Measurements from ENCODE around the gene ENOX1. TPM values are rescaled to one million over a fixed set of nuclear protein-coding genes. Genes with fewer than 3 reads are reported as not detected.

Gene ENOX1
- total RNA-seq, 6 experiments from 2014 or later = 0.50 to 3.2 (median 0.64) TPM

DNA sequence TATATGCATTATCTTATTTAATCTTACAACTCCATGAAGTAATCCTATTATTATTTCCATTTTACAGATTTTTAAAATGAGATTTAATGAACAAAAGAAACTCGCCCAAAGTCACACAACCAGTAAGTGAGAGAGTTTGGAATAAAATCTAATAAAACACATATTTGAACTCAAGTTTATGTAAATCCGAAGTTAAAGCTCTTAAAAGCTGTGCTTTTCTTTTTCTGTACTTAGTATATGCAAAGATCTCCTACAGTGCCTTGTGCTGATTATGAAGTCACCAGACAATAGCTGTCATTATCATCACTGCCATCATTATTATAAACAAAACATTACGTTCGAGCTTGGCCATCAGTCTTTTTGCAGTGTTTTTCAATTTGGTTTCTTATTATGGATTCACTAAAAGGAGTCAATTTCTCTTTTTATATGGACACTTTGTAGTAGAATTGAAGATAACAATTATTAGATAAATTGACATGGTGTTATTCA is 29.7 kb upstream of the ENOX1 start:
- TF ChIP-seq, protein P1, sequence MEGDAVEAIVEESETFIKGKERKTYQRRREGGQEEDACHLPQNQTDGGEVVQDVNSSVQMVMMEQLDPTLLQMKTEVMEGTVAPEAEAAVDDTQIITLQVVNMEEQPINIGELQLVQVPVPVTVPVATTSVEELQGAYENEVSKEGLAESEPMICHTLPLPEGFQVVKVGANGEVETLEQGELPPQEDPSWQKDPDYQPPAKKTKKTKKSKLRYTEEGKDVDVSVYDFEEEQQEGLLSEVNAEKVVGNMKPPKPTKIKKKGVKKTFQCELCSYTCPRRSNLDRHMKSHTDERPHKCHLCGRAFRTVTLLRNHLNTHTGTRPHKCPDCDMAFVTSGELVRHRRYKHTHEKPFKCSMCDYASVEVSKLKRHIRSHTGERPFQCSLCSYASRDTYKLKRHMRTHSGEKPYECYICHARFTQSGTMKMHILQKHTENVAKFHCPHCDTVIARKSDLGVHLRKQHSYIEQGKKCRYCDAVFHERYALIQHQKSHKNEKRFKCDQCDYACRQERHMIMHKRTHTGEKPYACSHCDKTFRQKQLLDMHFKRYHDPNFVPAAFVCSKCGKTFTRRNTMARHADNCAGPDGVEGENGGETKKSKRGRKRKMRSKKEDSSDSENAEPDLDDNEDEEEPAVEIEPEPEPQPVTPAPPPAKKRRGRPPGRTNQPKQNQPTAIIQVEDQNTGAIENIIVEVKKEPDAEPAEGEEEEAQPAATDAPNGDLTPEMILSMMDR (IDR thresholded peaks at IDR 0.05) = no peak
- Mint-ChIP-seq H3K9me3 (no peaks in the 10 kb centered on the region), H3K27ac (peak overlapping the region; percentile 41; the same call in 1 of the 2 replicates), H3K36me3 (ENCODE audit: low read depth) (peaks cover 6% of the 10 kb centered on the region), H3K4me1 (ENCODE audit: low read depth) (peaks cover 42% of the 10 kb centered on the region), H3K27me3 (ENCODE audit: insufficient read depth) (no peaks in the 10 kb centered on the region), H3K4me3 (no peak overlapping the region)
- no peak for DNase-seq

DNA sequence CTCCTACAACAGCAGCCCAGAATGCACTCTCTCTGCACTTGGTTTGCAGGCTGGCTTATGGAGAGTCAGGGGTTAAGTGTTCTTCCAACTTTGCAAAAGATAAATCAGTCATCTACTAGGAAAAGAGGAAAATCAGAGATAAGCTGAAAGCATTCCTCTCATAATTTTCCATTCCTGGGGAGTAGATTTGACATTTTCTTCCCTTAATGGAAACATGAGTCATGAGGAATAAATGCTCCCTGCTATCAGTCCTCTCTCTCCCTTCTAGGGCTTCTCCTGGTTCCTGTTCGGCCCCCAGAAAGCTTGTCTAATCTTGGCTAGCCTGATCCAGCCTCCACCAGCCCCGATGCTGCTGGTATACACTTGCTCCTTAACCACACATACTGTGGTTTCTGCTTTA is 28.4 kb upstream of the ENOX1 start:
- TF ChIP-seq, protein P1 (IDR thresholded peaks at IDR 0.05) = no peak
- peaks cover 6% of the 10 kb centered on the region for H3K36me3 Mint-ChIP-seq (ENCODE audit: low read depth)
- peak overlapping the region; percentile 64 for H3K4me3 Mint-ChIP-seq
- DNase-seq = peak; percentile 77
- H3K27ac Mint-ChIP-seq = peak overlapping the region; percentile 89
- H3K27me3 Mint-ChIP-seq (ENCODE audit: insufficient read depth) = no peaks in the 10 kb centered on the region
- peaks cover 42% of the 10 kb centered on the region for H3K4me1 Mint-ChIP-seq (ENCODE audit: low read depth)
- no peaks in the 10 kb centered on the region for H3K9me3 Mint-ChIP-seq

DNA sequence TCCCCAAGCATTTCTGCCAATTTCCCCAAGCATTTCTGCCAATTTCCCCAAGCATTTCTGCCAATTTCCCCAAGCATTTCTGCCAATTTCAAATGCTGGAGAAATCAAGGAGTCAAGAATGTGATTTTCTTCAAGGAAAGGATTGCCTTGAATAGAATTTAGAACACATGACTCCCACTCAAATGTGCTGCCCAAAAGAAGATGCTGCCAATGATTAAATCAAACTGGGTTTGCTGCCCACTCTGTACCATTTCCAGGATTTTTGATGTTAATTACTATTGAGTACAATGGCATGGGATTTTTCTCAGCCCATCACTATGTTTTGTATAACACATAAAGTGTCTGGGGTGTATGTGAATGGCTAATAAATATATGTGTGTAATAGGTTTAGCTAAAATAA is 21.9 kb upstream of the ENOX1 start:
- H3K4me1 Mint-ChIP-seq (ENCODE audit: low read depth) = peaks cover 38% of the 10 kb centered on the region
- no peak for DNase-seq
- TF ChIP-seq, protein P1 (IDR thresholded peaks at IDR 0.05) = no peak
- no peaks in the 10 kb centered on the region for H3K9me3 Mint-ChIP-seq
- no peaks in the 10 kb centered on the region for H3K27me3 Mint-ChIP-seq (ENCODE audit: insufficient read depth)
- no peak overlapping the region for H3K4me3 Mint-ChIP-seq
- no peak overlapping the region for H3K27ac Mint-ChIP-seq
- H3K36me3 Mint-ChIP-seq (ENCODE audit: low read depth) = no peaks in the 10 kb centered on the region

DNA sequence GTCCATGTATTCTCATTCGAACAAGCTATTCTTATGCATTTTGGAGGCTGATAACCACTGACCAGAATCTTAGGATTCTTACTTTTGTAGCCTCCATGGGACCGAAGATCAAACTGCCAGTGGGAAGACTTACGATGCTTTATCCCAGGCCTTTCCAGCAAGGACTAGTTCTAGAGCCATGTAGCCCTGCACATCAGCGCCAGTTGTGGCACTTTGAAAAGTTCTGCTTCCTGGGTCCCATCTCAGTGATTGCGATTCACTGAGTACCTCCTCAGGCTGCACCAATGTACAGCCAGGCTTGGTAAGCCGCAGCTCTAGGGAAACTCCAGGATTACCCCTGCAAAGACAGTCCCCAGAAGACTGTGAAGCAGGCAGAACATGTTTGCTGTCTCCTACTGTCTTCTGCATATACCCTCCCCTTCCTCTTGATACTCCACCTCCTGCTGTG is 18.9 kb upstream of the ENOX1 start:
- H3K36me3 Mint-ChIP-seq (ENCODE audit: low read depth) = no peaks in the 10 kb centered on the region
- no peaks in the 10 kb centered on the region for H3K9me3 Mint-ChIP-seq
- no peaks in the 10 kb centered on the region for H3K27me3 Mint-ChIP-seq (ENCODE audit: insufficient read depth)
- peak; percentile 16 for DNase-seq
- H3K27ac Mint-ChIP-seq = peak overlapping the region; percentile 48; the same call in 1 of the 2 replicates
- TF ChIP-seq, protein P1 (IDR thresholded peaks at IDR 0.05) = no peak
- peak overlapping the region; percentile 9; the same call in 1 of the 2 replicates for H3K4me3 Mint-ChIP-seq
- peaks cover 27% of the 10 kb centered on the region for H3K4me1 Mint-ChIP-seq (ENCODE audit: low read depth)

DNA sequence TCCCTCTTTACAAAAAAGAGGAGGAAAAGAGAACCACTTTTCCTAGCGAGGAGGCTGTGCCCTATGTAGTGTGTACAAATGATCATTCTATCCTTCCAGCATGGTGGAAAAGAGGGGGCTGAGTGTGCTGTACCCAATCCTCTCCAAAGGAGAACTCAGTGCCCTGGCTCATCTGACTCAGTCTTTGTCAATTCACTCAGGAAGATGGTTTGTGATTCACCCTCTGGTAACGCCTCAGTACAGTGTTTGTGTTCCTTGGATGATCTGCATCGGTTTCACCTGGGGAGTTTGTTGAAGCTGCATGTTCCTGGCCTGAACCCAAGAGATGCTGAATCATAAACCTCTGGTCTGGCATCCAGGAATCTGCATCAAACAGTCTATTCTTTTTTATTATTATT is 18.3 kb upstream of the ENOX1 start:
- DNase-seq = peak; percentile 92
- Mint-ChIP-seq H3K27ac (peak overlapping the region; percentile 89), H3K9me3 (no peaks in the 10 kb centered on the region), H3K36me3 (ENCODE audit: low read depth) (no peaks in the 10 kb centered on the region), H3K27me3 (ENCODE audit: insufficient read depth) (no peaks in the 10 kb centered on the region), H3K4me3 (peak overlapping the region; percentile 84), H3K4me1 (ENCODE audit: low read depth) (peaks cover 27% of the 10 kb centered on the region)
- TF ChIP-seq, protein P1 (IDR thresholded peaks at IDR 0.05) = no peak
